ENCODE results near the gene HEATR1.

GRCh38 chr1:236518322-236518721 lies 86.0 kb downstream of the HEATR1 start:
- TF ChIP-seq, protein P1, sequence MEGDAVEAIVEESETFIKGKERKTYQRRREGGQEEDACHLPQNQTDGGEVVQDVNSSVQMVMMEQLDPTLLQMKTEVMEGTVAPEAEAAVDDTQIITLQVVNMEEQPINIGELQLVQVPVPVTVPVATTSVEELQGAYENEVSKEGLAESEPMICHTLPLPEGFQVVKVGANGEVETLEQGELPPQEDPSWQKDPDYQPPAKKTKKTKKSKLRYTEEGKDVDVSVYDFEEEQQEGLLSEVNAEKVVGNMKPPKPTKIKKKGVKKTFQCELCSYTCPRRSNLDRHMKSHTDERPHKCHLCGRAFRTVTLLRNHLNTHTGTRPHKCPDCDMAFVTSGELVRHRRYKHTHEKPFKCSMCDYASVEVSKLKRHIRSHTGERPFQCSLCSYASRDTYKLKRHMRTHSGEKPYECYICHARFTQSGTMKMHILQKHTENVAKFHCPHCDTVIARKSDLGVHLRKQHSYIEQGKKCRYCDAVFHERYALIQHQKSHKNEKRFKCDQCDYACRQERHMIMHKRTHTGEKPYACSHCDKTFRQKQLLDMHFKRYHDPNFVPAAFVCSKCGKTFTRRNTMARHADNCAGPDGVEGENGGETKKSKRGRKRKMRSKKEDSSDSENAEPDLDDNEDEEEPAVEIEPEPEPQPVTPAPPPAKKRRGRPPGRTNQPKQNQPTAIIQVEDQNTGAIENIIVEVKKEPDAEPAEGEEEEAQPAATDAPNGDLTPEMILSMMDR (IDR thresholded peaks at IDR 0.05 in 2 of 3, conservative IDR thresholded peaks at IDR 0.05 in 1 of 3; ENCODE audit: borderline replicate concordance in 1 of 3, insufficient read depth in 1 of 3, low read depth in 2 of 3, low read length in 2 of 3) = no peak
- no peak for TF ChIP-seq POLR2A (IDR thresholded peaks at IDR 0.05; ENCODE audit: borderline replicate concordance, extremely low read depth, insufficient read depth, insufficient read length)
- TF ChIP-seq EGR1 (IDR thresholded peaks at IDR 0.05; ENCODE audit: low read depth) = no peak
- TF ChIP-seq SP1 (IDR thresholded peaks at IDR 0.05; ENCODE audit: low read depth) = no peak
- no peak for TF ChIP-seq REST (IDR thresholded peaks at IDR 0.05; ENCODE audit: low read depth)
- no peak for TF ChIP-seq POLR2AphosphoS5 (IDR thresholded peaks at IDR 0.05; ENCODE audit: low read depth, low read length)
- TF ChIP-seq EZH2 (IDR thresholded peaks at IDR 0.05) = no peak
- TF ChIP-seq, protein P2, sequence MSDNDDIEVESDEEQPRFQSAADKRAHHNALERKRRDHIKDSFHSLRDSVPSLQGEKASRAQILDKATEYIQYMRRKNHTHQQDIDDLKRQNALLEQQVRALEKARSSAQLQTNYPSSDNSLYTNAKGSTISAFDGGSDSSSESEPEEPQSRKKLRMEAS (IDR thresholded peaks at IDR 0.05) = no peak
- TF ChIP-seq SRF (IDR thresholded peaks at IDR 0.05; ENCODE audit: low read depth) = no peak
- no peak for TF ChIP-seq RAD21 (IDR thresholded peaks at IDR 0.05; ENCODE audit: low read depth)
- TF ChIP-seq, protein P3, sequence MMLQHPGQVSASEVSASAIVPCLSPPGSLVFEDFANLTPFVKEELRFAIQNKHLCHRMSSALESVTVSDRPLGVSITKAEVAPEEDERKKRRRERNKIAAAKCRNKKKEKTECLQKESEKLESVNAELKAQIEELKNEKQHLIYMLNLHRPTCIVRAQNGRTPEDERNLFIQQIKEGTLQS (IDR thresholded peaks at IDR 0.05) = no peak
- TF ChIP-seq EZH2phosphoT487 (IDR thresholded peaks at IDR 0.05; ENCODE audit: borderline replicate concordance) = no peak
- no peak for TF ChIP-seq CEBPB (IDR thresholded peaks at IDR 0.05; ENCODE audit: low read depth)

All from HCT116 (cell line).